Measurements from ENCODE around the gene PKD1L1.

The PKD1L1 gene

GRCh38 chr7:47915616-47915976 lies 32.7 kb downstream of the PKD1L1 start:
- no peak for DNase-seq
- intact Hi-C loops (cut with DNase I) = no loop called here

- DNase-seq = no peak
- intact Hi-C loops (cut with DNase I) = no loop called here
These were observed 33.3 kb downstream of the PKD1L1 start for GRCh38 chr7:47914717-47915615.

- no peak for DNase-seq
- intact Hi-C loops (cut with DNase I) = no loop called here
These were observed 35.9 kb downstream of the PKD1L1 start for GRCh38 chr7:47912332-47912731.

GRCh38 chr7:47908720-47909119 lies 39.5 kb downstream of the PKD1L1 start:
- no peak for DNase-seq
- intact Hi-C loops (cut with DNase I) = no loop called here

- no peak for DNase-seq
- intact Hi-C loops (cut with DNase I) = no loop called here
These were observed 40.2 kb downstream of the PKD1L1 start for GRCh38 chr7:47907981-47908616.

- DNase-seq = no peak
- intact Hi-C loops (cut with DNase I) = no loop called here
These were observed 41.4 kb downstream of the PKD1L1 start for GRCh38 chr7:47906883-47907282.

GRCh38 chr7:47905076-47905920 lies 43.0 kb downstream of the PKD1L1 start:
- peak in 17 of 42 donors; percentile 15 to 67 (median 38) for DNase-seq
- intact Hi-C loops (cut with DNase I) = no loop called here

GRCh38 chr7:47902013-47902412 lies 46.3 kb downstream of the PKD1L1 start:
- intact Hi-C loops (cut with DNase I) = no loop called here

GRCh38 chr7:47901542-47901941 lies 46.7 kb downstream of the PKD1L1 start:
- intact Hi-C loops (cut with DNase I) = no loop called here
- DNase-seq = no peak

More at GRCh38 chr7:47902013-47902412, 46.3 kb downstream of the PKD1L1 start:
- no peak for DNase-seq

- intact Hi-C loops (cut with DNase I) = no loop called here
- DNase-seq = no peak
These were observed 50.4 kb downstream of the PKD1L1 start for GRCh38 chr7:47897831-47898230.

- intact Hi-C loops (cut with DNase I) = no loop called here
- DNase-seq = no peak
These were observed 51.4 kb downstream of the PKD1L1 start for GRCh38 chr7:47896809-47897423.

GRCh38 chr7:47895026-47895425 lies 53.2 kb downstream of the PKD1L1 start:
- no peak for DNase-seq
- intact Hi-C loops (cut with DNase I) = no loop called here

GRCh38 chr7:47893721-47894365 lies 54.4 kb downstream of the PKD1L1 start:
- DNase-seq = no peak
- intact Hi-C loops (cut with DNase I) = no loop called here

GRCh38 chr7:47893238-47893637 lies 55.0 kb downstream of the PKD1L1 start:
- intact Hi-C loops (cut with DNase I) = no loop called here
- DNase-seq = no peak

GRCh38 chr7:47890606-47891005 lies 57.7 kb downstream of the PKD1L1 start:
- intact Hi-C loops (cut with DNase I) = no loop called here
- DNase-seq = no peak

- intact Hi-C loops (cut with DNase I) = no loop called here
- peak in 1 of 42 donors; percentile 41 for DNase-seq
These were observed 58.1 kb downstream of the PKD1L1 start for GRCh38 chr7:47890125-47890524.

- DNase-seq = peak in 1 of 42 donors; percentile 36
- intact Hi-C loops (cut with DNase I) = no loop called here
These were observed 58.5 kb downstream of the PKD1L1 start for GRCh38 chr7:47889723-47890122.

- intact Hi-C loops (cut with DNase I) = no loop called here
- DNase-seq = peak in 6 of 42 donors; percentile 17 to 53 (median 28)
These were observed 59.6 kb downstream of the PKD1L1 start for GRCh38 chr7:47888371-47889265.

All from head of caudate nucleus (tissue), 42 donors.